ENCODE measurements around the gene USP9Y. TPM values are rescaled to one million over a fixed set of nuclear protein-coding genes. Genes with fewer than 3 reads are reported as not detected.

USP9Y gene
- total RNA-seq, 1 experiment from 2014 or later, result 29.1 TPM

DNA sequence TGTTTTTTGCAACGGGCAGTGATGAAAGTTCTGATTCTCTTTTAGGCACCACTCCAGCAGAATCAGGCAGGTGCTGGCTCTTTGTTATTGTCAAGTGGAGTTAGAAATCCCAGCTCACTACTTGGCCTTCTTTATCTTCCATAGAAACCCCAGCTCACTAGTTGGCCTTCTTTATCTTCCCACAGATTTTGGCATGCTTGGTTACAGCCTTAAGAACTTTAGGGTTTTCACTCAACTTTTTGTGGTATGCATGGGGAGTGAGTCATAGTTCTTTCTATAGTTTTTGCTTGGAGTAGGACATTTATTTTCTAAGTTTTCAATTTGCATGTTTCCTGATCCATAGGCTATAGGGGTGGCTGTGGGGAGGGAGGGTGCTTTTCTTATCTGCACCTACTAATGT is 55.0 kb downstream of the USP9Y start:
- TF ChIP-seq, protein P1, sequence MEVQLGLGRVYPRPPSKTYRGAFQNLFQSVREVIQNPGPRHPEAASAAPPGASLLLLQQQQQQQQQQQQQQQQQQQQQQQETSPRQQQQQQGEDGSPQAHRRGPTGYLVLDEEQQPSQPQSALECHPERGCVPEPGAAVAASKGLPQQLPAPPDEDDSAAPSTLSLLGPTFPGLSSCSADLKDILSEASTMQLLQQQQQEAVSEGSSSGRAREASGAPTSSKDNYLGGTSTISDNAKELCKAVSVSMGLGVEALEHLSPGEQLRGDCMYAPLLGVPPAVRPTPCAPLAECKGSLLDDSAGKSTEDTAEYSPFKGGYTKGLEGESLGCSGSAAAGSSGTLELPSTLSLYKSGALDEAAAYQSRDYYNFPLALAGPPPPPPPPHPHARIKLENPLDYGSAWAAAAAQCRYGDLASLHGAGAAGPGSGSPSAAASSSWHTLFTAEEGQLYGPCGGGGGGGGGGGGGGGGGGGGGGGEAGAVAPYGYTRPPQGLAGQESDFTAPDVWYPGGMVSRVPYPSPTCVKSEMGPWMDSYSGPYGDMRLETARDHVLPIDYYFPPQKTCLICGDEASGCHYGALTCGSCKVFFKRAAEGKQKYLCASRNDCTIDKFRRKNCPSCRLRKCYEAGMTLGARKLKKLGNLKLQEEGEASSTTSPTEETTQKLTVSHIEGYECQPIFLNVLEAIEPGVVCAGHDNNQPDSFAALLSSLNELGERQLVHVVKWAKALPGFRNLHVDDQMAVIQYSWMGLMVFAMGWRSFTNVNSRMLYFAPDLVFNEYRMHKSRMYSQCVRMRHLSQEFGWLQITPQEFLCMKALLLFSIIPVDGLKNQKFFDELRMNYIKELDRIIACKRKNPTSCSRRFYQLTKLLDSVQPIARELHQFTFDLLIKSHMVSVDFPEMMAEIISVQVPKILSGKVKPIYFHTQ (CRISPR knock-in tag; IDR thresholded peaks at IDR 0.05), result no peak
- TF ChIP-seq SP1 (CRISPR knock-in tag; conservative IDR thresholded peaks at IDR 0.05) (no peak), ZNF232 (CRISPR knock-in tag; IDR thresholded peaks at IDR 0.05) (no peak)
- TF ChIP-seq, protein P2, sequence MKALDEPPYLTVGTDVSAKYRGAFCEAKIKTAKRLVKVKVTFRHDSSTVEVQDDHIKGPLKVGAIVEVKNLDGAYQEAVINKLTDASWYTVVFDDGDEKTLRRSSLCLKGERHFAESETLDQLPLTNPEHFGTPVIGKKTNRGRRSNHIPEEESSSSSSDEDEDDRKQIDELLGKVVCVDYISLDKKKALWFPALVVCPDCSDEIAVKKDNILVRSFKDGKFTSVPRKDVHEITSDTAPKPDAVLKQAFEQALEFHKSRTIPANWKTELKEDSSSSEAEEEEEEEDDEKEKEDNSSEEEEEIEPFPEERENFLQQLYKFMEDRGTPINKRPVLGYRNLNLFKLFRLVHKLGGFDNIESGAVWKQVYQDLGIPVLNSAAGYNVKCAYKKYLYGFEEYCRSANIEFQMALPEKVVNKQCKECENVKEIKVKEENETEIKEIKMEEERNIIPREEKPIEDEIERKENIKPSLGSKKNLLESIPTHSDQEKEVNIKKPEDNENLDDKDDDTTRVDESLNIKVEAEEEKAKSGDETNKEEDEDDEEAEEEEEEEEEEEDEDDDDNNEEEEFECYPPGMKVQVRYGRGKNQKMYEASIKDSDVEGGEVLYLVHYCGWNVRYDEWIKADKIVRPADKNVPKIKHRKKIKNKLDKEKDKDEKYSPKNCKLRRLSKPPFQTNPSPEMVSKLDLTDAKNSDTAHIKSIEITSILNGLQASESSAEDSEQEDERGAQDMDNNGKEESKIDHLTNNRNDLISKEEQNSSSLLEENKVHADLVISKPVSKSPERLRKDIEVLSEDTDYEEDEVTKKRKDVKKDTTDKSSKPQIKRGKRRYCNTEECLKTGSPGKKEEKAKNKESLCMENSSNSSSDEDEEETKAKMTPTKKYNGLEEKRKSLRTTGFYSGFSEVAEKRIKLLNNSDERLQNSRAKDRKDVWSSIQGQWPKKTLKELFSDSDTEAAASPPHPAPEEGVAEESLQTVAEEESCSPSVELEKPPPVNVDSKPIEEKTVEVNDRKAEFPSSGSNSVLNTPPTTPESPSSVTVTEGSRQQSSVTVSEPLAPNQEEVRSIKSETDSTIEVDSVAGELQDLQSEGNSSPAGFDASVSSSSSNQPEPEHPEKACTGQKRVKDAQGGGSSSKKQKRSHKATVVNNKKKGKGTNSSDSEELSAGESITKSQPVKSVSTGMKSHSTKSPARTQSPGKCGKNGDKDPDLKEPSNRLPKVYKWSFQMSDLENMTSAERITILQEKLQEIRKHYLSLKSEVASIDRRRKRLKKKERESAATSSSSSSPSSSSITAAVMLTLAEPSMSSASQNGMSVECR (CRISPR knock-in tag; IDR thresholded peaks at IDR 0.05; ENCODE audit: borderline replicate concordance), result no peak
- POLR2A ChIA-PET, result no interaction called here
- no peak overlapping the region for H3K4me3 Mint-ChIP-seq
- H3K4me1 Mint-ChIP-seq, result peaks cover 34% of the 10 kb centered on the region
- H3K27me3 Mint-ChIP-seq (ENCODE audit: low read depth), result no peaks in the 10 kb centered on the region
- CTCF ChIA-PET, result no interaction called here
- no peak for DNase-seq (ENCODE audit: low spot score)
- H3K27ac Mint-ChIP-seq, result peak overlapping the region; percentile 59; the same call in 1 of the 2 replicates
- H3K9me3 Mint-ChIP-seq, result no peaks in the 10 kb centered on the region
- H3K36me3 Mint-ChIP-seq, result peaks cover 7% of the 10 kb centered on the region
- ATAC-seq, result no peak

DNA sequence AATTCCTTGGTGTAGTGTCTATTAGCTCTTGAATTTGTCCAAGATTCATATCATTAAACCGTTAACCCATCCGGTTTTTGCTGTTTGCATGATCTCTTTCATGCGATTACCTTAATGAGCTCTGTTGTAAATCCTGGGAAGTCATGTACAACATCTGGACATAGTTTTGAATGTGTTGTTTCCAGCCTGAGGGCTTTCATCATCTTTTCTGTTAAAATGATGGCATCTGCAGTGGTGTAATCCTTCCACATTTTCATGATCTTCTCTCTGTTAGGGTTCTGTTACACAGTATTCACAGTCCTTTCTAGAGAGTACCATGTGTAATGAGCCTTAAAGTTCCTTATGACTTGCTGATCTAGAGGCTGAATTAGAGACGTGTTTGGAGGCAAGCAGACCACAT is 64.9 kb downstream of the USP9Y start:
- no peak overlapping the region for H3K4me3 Mint-ChIP-seq
- no peak for DNase-seq (ENCODE audit: low spot score)

DNA sequence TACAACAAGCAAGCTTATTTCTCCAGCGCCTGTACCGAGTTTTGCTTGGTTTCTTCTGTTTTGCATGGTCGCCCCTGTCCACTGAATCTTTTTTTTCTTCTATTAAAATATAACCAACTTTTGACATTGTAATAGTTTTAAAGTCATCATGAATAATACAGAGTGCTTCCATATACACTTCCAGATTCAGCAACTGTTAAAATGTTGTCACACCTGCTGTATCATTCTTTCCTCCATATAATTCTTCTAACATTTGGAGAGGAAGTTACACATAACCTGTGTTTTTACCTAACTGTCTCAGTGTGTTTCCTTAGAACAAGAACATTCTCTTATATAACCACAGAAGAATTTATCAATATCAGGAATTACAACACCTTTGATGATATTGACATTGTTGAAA is 83.5 kb downstream of the USP9Y start:
- no peak overlapping the region for H3K4me3 Mint-ChIP-seq
- no peaks in the 10 kb centered on the region for H3K27me3 Mint-ChIP-seq (ENCODE audit: low read depth)
- H3K36me3 Mint-ChIP-seq, result peaks cover 36% of the 10 kb centered on the region
- no peak overlapping the region for H3K27ac Mint-ChIP-seq
- H3K4me1 Mint-ChIP-seq, result no peaks in the 10 kb centered on the region
- POLR2A ChIA-PET, result no interaction called here
- CTCF ChIA-PET, result no interaction called here
- H3K9me3 Mint-ChIP-seq, result no peaks in the 10 kb centered on the region
- no peak for ATAC-seq
- no peak for DNase-seq (ENCODE audit: low spot score)
- TF ChIP-seq GABPB1 (CRISPR knock-in tag; IDR thresholded peaks at IDR 0.05) (no peak), ZNF232 (CRISPR knock-in tag; IDR thresholded peaks at IDR 0.05) (no peak), NR2C2 (CRISPR knock-in tag; IDR thresholded peaks at IDR 0.05) (no peak), FOXK1 (CRISPR knock-in tag; IDR thresholded peaks at IDR 0.05) (no peak)
- TF ChIP-seq, protein P3, sequence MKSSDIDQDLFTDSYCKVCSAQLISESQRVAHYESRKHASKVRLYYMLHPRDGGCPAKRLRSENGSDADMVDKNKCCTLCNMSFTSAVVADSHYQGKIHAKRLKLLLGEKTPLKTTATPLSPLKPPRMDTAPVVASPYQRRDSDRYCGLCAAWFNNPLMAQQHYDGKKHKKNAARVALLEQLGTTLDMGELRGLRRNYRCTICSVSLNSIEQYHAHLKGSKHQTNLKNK (CRISPR knock-in tag; IDR thresholded peaks at IDR 0.05), result no peak
- TF ChIP-seq, protein P4, sequence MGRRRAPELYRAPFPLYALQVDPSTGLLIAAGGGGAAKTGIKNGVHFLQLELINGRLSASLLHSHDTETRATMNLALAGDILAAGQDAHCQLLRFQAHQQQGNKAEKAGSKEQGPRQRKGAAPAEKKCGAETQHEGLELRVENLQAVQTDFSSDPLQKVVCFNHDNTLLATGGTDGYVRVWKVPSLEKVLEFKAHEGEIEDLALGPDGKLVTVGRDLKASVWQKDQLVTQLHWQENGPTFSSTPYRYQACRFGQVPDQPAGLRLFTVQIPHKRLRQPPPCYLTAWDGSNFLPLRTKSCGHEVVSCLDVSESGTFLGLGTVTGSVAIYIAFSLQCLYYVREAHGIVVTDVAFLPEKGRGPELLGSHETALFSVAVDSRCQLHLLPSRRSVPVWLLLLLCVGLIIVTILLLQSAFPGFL (CRISPR knock-in tag; IDR thresholded peaks at IDR 0.05; ENCODE audit: borderline replicate concordance), result no peak

More for the DNA sequence above, 64.9 kb downstream of the USP9Y start:
- Mint-ChIP-seq H3K9me3 (no peaks in the 10 kb centered on the region), H3K27ac (no peak overlapping the region), H3K36me3 (peaks cover 3% of the 10 kb centered on the region), H3K4me1 (peaks cover 11% of the 10 kb centered on the region), H3K27me3 (ENCODE audit: low read depth) (no peaks in the 10 kb centered on the region)
- ChIA-PET CTCF (no interaction called here), POLR2A (no interaction called here)
- TF ChIP-seq ELF4 (CRISPR knock-in tag; IDR thresholded peaks at IDR 0.05; ENCODE audit: low read depth) (no peak), JAZF1 (CRISPR knock-in tag; IDR thresholded peaks at IDR 0.05) (no peak), FOXP1 (CRISPR knock-in tag; IDR thresholded peaks at IDR 0.05; ENCODE audit: borderline replicate concordance) (no peak), RORB (CRISPR knock-in tag; IDR thresholded peaks at IDR 0.05) (no peak), JUN (CRISPR knock-in tag; IDR thresholded peaks at IDR 0.05) (no peak)
- TF ChIP-seq, protein P5, sequence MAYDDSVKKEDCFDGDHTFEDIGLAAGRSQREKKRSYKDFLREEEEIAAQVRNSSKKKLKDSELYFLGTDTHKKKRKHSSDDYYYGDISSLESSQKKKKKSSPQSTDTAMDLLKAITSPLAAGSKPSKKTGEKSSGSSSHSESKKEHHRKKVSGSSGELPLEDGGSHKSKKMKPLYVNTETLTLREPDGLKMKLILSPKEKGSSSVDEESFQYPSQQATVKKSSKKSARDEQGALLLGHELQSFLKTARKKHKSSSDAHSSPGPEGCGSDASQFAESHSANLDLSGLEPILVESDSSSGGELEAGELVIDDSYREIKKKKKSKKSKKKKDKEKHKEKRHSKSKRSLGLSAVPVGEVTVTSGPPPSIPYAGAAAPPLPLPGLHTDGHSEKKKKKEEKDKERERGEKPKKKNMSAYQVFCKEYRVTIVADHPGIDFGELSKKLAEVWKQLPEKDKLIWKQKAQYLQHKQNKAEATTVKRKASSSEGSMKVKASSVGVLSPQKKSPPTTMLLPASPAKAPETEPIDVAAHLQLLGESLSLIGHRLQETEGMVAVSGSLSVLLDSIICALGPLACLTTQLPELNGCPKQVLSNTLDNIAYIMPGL (CRISPR knock-in tag; IDR thresholded peaks at IDR 0.05), result no peak
- TF ChIP-seq, protein P6, sequence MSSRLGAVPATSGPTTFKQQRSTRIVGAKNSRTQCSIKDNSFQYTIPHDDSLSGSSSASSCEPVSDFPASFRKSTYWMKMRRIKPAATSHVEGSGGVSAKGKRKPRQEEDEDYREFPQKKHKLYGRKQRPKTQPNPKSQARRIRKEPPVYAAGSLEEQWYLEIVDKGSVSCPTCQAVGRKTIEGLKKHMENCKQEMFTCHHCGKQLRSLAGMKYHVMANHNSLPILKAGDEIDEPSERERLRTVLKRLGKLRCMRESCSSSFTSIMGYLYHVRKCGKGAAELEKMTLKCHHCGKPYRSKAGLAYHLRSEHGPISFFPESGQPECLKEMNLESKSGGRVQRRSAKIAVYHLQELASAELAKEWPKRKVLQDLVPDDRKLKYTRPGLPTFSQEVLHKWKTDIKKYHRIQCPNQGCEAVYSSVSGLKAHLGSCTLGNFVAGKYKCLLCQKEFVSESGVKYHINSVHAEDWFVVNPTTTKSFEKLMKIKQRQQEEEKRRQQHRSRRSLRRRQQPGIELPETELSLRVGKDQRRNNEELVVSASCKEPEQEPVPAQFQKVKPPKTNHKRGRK (CRISPR knock-in tag; IDR thresholded peaks at IDR 0.05; ENCODE audit: borderline replicate concordance), result no peak
- ATAC-seq, result no peak
